Spleen (tissue), 11 donors: Measurements from ENCODE around the gene OXGR1. TPM values are rescaled to one million over a fixed set of nuclear protein-coding genes. Genes with fewer than 3 reads are reported as not detected.

Source experiments
- DNase-seq: peaks from one replicate; pipeline ENCODE4 v3.0.0-alpha.2; 2020
- H3K27ac ChIP-seq, 8 donors: fragments of 200-600 bp; sonication (generic) in 7 of 8; 1 replicate in 4 of 8; 2 replicates in 4 of 8; pipeline versions ENCODE4 v1.5.0 to v1.8.0; 2016 to 2021; ENCODE audit warnings: inconsistent platforms in 4 of 8, mild to moderate bottlenecking in 4 of 8, moderate library complexity in 1 of 8
- H3K27me3 ChIP-seq, 7 donors: fragments of 200-600 bp; sonication (generic) in 6 of 7; replicated peaks in 1 of 7; 1 replicate in 4 of 7; 2 replicates in 3 of 7; pipeline versions ENCODE4 v1.5.0 to v1.8.0; 2016 to 2021; ENCODE audit warnings: inconsistent platforms in 3 of 7, mild to moderate bottlenecking in 1 of 7
- H3K36me3 ChIP-seq, 6 donors: fragments of 200-600 bp; sonication (generic) in 5 of 6; 1 replicate in 4 of 6; 2 replicates in 2 of 6; pipeline versions ENCODE4 v1.5.0 to v1.8.0; 2016 to 2021; ENCODE audit warnings: inconsistent platforms in 2 of 6
- H3K4me1 ChIP-seq, 6 donors: fragments of 200-600 bp; sonication (generic) in 5 of 6; 1 replicate in 3 of 6; 2 replicates in 3 of 6; pipeline versions ENCODE4 v1.5.0 to v1.8.0; 2016 to 2021; ENCODE audit warnings: inconsistent platforms in 3 of 6
- H3K4me3 ChIP-seq, 8 donors: fragments of 200-600 bp; sonication (generic) in 7 of 8; 1 replicate in 4 of 8; 2 replicates in 4 of 8; pipeline versions ENCODE4 v1.5.0 to v1.8.0; 2016 to 2021; ENCODE audit warnings: inconsistent platforms in 4 of 8, mild to moderate bottlenecking in 4 of 8, moderate library complexity in 2 of 8
- H3K9me3 ChIP-seq, 8 donors: fragments of 200-600 bp; sonication (generic) in 7 of 8; 1 replicate in 4 of 8; 2 replicates in 4 of 8; pipeline versions ENCODE4 v1.5.0 to v1.8.0; 2016 to 2021; ENCODE audit warnings: inconsistent platforms in 4 of 8
- CTCF ChIP-seq, 11 experiments: fragments of 200-600 bp in 7 of 11; fragments of 450-650 bp in 4 of 11; sonication (generic) in 4 of 11; IDR thresholded peaks in 8 of 11; conservative IDR thresholded peaks in 3 of 11; 1 replicate in 7 of 11; 2 replicates in 4 of 11; pipeline versions ENCODE4 v1.4.0 to v1.8.0; 2016 to 2021; ENCODE audit warnings: antibody characterized with exemption in 11 of 11, inconsistent platforms in 4 of 11, mild to moderate bottlenecking in 1 of 11
- POLR2A ChIP-seq, 3 donors: fragments of 450-650 bp; IDR thresholded peaks; one replicate each; pipeline ENCODE4 v1.5.1; 2017; ENCODE audit warnings: antibody characterized with exemption in 3 of 3, mild to moderate bottlenecking in 1 of 3
- POLR2AphosphoS5 ChIP-seq, 3 donors: sonication (generic); formaldehyde crosslinking; IDR thresholded peaks; one replicate each; pipeline ENCODE4 v1.5.1; 2017; ENCODE audit warnings: antibody characterized with exemption in 3 of 3
- WGBS, 5 donors: extraction: QIAGEN DNeasy Blood & Tissue Kit in 3 of 5; methylation state at CpG; one replicate each; pipeline versions ENCODE4 v1.1.5 to v1.1.7; 2013 to 2018; 5-methylcytosine and 5-hydroxymethylcytosine counted together
- intact Hi-C: fragments of 100-400 bp; cut with DNase I; formaldehyde crosslinking; loops from one replicate; pipeline ENCODE4 v1.15.0; 2023; ENCODE audit warnings: low total_unique reads
- polyA plus RNA-seq, 3 donors: library from polyadenylated mRNA; stranded (reverse); fragments of 200-250 nt; gene quantifications; one replicate each; pipeline ENCODE4 v1.2.1, GENCODE V29; 2013
- total RNA-seq, 7 donors: library from RNA; depleted of rRNA in 3 of 7; stranded (reverse); fragments of >200 nt in 3 of 7; fragmentation: NEBNext Ultra II Directional in 4 of 7; extraction: Animal tissue kit (Norgen Biotek cat#: 25700) in 4 of 7; gene quantifications; one replicate each; pipeline versions ENCODE4 v1.1.0 to v1.2.1, GENCODE V29; 2016 to 2021
- donor health status: healthy with polysubstance abuse.
- donor health status: DM: no; HTN: no; CAD: no; lungs with moderate emphysema.
- donor health status: DM: no; HTN: no; CAD: no.
- donor health status: Bipolar disorder and iron deficiency.
- donor health status: healthy.
- donor health status: DM: no; HTN: no; CAD: no.
- donor health status: DM: yes; HTN: yes; CAD: no.

Gene OXGR1
- total and polyA plus RNA-seq, 10 donors: 0.03 to 0.85 (median 0.32) TPM; not detected in 3

DNA sequence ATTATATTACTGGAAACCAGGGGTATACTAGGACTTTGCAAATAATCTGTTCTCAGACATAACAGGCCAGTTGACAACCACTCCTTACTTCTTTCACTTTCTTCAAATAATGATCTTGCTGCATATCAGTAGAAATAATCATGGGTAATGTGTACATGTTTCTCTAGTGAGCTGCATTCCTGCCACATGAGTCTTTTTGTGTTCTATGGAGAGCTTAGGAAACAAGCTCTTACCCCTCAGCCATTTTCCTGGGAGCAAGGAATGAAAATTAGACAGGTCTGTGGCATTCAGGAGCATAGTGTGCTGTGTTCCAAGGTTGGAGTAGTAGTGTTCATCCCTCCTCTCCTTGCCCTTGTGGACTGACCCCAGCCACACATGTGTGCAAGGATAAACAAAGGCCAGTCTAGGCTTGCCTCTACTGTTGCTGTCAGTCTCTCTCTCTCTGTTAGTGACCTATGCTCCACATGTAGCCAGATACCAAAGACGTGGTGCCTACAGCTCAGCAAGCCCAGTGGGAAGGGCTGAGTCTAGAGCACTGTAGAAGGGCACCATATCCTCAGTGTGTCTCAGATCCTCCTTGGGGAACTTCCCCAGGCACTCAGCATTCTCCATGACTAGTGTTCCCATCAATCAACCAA lies 11.5 kb upstream of the OXGR1 start:
- Histone ChIP-seq H3K27me3 (no peaks in the 10 kb centered on the region), H3K4me1 (peaks cover 0 to 6% (median 0%) of the 10 kb centered on the region in 6 donors), H3K27ac (no peak overlapping the region), H3K4me3 (no peak overlapping the region), H3K9me3 (no peaks in the 10 kb centered on the region), H3K36me3 (no peaks in the 10 kb centered on the region)
- 40 to 80% (median 61%) methylated on average over 1 of the region's 1 CpG for WGBS, 5 donors
- intact Hi-C loops: no loop called here
- TF ChIP-seq POLR2A (IDR thresholded peaks at IDR 0.05) (no peak), POLR2AphosphoS5 (IDR thresholded peaks at IDR 0.05) (no peak), CTCF (IDR thresholded peaks at IDR 0.05 in 8 of 11, conservative IDR thresholded peaks at IDR 0.05 in 3 of 11) (no peak)
- no peak for DNase-seq

DNA sequence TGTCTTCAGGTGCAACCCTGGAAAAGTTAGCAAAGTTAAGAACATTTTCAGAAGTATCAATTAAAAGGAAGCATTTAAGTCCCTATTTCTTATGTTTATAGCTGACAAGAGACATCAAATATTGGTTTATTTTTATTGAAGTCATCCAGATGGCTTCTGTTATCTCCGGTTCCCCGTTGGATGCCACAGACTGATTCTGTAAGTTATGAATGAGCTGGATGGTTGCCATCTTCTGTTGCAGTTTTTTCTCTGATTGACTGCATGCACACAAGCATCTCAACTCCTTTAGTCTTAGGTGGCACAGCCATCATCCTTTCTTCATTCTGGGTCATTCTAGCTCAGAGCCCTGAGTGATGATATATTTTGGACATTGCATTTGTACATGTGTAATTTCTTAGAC lies 10.6 kb upstream of the OXGR1 start:
- intact Hi-C loops: no loop called here
- peaks cover 0 to 6% (median 0%) of the 10 kb centered on the region in 6 donors for H3K4me1 ChIP-seq
- no peak for DNase-seq
- H3K27ac ChIP-seq: no peak overlapping the region
- H3K36me3 ChIP-seq: no peaks in the 10 kb centered on the region
- TF ChIP-seq POLR2A (IDR thresholded peaks at IDR 0.05) (no peak), POLR2AphosphoS5 (IDR thresholded peaks at IDR 0.05) (no peak), CTCF (IDR thresholded peaks at IDR 0.05 in 8 of 11, conservative IDR thresholded peaks at IDR 0.05 in 3 of 11) (no peak)
- H3K4me3 ChIP-seq: no peak overlapping the region
- H3K27me3 ChIP-seq: no peaks in the 10 kb centered on the region
- no peaks in the 10 kb centered on the region for H3K9me3 ChIP-seq
- 60 to 71% (median 65%) methylated on average over 2 of the region's 2 CpGs for WGBS, 5 donors

DNA sequence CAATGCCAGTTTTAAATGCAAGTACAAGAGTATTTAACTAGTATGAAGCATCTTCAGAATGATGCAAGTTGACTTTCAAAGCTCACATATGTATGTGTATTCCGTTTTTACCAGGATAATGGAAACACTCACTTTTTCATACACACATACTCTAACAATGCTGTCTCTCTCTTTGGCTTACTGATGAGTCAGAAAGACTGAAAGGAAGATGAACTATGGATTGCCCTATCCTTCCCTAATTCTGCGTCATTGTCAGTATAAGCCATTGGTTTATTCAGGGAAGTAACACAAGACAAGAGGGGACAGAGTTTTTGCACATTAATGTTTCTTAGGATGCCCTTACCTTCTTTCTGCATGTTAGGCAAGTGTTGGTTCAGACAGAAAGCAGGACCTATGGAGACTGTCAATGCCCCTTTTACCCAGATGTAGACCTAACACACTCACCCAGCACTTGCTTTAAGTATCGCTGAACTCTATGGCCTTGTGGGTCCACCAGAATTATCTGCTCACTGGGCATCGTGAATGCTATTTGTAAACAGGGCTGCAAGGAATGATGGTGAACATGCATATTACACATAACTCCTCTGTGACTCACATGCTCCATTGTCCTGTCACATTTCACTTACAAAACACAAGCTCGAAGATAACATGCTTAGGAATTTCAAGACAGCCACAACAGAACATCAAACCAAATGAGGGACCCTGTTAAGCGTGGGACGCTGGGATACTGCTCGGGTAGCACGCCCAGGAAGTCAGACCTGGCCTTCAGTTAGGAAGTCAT lies 10.0 kb upstream of the OXGR1 start:
- Histone ChIP-seq H3K27me3 (no peaks in the 10 kb centered on the region), H3K4me3 (no peak overlapping the region), H3K4me1 (peaks cover 0 to 6% (median 0%) of the 10 kb centered on the region in 6 donors), H3K27ac (no peak overlapping the region), H3K9me3 (no peaks in the 10 kb centered on the region), H3K36me3 (no peaks in the 10 kb centered on the region)
- TF ChIP-seq POLR2A (IDR thresholded peaks at IDR 0.05): no peak
- no peak for TF ChIP-seq POLR2AphosphoS5 (IDR thresholded peaks at IDR 0.05)
- no peak for TF ChIP-seq CTCF (IDR thresholded peaks at IDR 0.05 in 8 of 11, conservative IDR thresholded peaks at IDR 0.05 in 3 of 11)
- intact Hi-C loops: no loop called here
- WGBS, 5 donors: 82 to 88% (median 84%) methylated on average over 9 of the region's 9 CpGs
- no peak for DNase-seq

DNA sequence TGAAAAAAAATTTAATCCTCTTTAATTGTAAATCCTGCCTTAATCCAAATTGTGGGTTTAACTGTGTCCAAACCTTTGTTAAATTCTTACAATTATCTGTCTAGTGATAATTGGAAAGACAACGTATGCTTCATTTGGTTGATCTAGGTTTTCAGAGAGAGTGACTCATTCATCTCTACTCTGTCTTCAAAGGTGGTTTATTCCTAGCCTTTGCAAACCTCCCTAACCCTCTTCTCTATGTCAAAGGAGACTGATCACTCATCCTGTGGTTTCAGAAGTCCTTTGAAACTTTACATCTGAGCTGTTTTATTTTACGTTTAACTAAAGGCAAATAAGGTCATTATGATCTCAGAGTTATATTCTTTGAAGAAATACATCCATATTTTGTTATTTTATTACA lies 8.8 kb upstream of the OXGR1 start:
- H3K4me1 ChIP-seq: peaks cover 0 to 6% (median 0%) of the 10 kb centered on the region in 6 donors
- H3K27me3 ChIP-seq: no peaks in the 10 kb centered on the region
- no peak overlapping the region for H3K4me3 ChIP-seq
- no peaks in the 10 kb centered on the region for H3K9me3 ChIP-seq
- no peak for DNase-seq
- intact Hi-C loops: no loop called here
- WGBS, 5 donors: 53 to 76% (median 62%) methylated on average over 2 of the region's 2 CpGs
- no peak overlapping the region for H3K27ac ChIP-seq
- no peaks in the 10 kb centered on the region for H3K36me3 ChIP-seq
- TF ChIP-seq CTCF (IDR thresholded peaks at IDR 0.05 in 8 of 11, conservative IDR thresholded peaks at IDR 0.05 in 3 of 11): no peak
- no peak for TF ChIP-seq POLR2A (IDR thresholded peaks at IDR 0.05)
- TF ChIP-seq POLR2AphosphoS5 (IDR thresholded peaks at IDR 0.05): no peak
